ENCODE data around the gene ENOX1.

DNA sequence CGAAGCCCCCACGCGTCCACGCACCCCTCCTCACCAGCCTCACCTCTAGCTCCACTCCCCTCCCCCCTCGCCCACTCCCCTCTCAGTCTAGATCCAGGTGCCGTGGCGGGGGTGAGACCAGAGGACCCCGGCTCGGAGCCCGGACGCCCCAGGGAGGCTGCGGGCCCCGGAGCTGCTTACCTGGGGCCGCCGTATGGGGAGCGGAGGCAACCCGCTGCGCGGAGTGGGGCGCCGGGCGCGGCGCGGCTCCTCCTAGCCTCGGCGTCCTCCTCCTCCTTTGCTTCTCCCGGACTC lies 353 bp downstream of the ENOX1 start:
- TF ChIP-seq, protein P1, sequence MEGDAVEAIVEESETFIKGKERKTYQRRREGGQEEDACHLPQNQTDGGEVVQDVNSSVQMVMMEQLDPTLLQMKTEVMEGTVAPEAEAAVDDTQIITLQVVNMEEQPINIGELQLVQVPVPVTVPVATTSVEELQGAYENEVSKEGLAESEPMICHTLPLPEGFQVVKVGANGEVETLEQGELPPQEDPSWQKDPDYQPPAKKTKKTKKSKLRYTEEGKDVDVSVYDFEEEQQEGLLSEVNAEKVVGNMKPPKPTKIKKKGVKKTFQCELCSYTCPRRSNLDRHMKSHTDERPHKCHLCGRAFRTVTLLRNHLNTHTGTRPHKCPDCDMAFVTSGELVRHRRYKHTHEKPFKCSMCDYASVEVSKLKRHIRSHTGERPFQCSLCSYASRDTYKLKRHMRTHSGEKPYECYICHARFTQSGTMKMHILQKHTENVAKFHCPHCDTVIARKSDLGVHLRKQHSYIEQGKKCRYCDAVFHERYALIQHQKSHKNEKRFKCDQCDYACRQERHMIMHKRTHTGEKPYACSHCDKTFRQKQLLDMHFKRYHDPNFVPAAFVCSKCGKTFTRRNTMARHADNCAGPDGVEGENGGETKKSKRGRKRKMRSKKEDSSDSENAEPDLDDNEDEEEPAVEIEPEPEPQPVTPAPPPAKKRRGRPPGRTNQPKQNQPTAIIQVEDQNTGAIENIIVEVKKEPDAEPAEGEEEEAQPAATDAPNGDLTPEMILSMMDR (IDR thresholded peaks at IDR 0.05), result no peak
- no peak for TF ChIP-seq POLR2A (IDR thresholded peaks at IDR 0.05)

All from testis (tissue), 2 donors.